ENCODE data around the gene TTLL6.

Gene TTLL6

GRCh38 chr17:48757524-48757961, 59.5 kb downstream of the TTLL6 start:
- no peak for DNase-seq

GRCh38 chr17:48756830-48757251, 60.2 kb downstream of the TTLL6 start:
- no peak for DNase-seq

GRCh38 chr17:48755356-48755755, 61.7 kb downstream of the TTLL6 start:
- DNase-seq, result no peak

GRCh38 chr17:48754500-48755261, 62.3 kb downstream of the TTLL6 start:
- no peak for DNase-seq

GRCh38 chr17:48753794-48754499, 63.1 kb downstream of the TTLL6 start:
- no peak for DNase-seq

- no peak for DNase-seq
Observed at GRCh38 chr17:48752399-48753288, 64.4 kb downstream of the TTLL6 start.

- no peak for DNase-seq
Observed at GRCh38 chr17:48751733-48752398, 65.2 kb downstream of the TTLL6 start.

- no peak for DNase-seq
Observed at GRCh38 chr17:48751172-48751571, 65.9 kb downstream of the TTLL6 start.

- DNase-seq, result no peak
Observed at GRCh38 chr17:48749621-48750553, 67.1 kb downstream of the TTLL6 start.

GRCh38 chr17:48748718-48749566, 68.1 kb downstream of the TTLL6 start:
- DNase-seq, result no peak

GRCh38 chr17:48747445-48748363, 69.3 kb downstream of the TTLL6 start:
- DNase-seq, result no peak

GRCh38 chr17:48746916-48747444, 70.0 kb downstream of the TTLL6 start:
- DNase-seq, result no peak

- DNase-seq, result no peak
Observed at GRCh38 chr17:48745381-48746275, 71.4 kb downstream of the TTLL6 start.

- no peak for DNase-seq
Observed at GRCh38 chr17:48740537-48740936, 76.5 kb downstream of the TTLL6 start.

- DNase-seq, result no peak
Observed at GRCh38 chr17:48738803-48739526, 78.1 kb downstream of the TTLL6 start.

- no peak for DNase-seq
Observed at GRCh38 chr17:48738424-48738802, 78.6 kb downstream of the TTLL6 start.

- DNase-seq, result no peak
Observed at GRCh38 chr17:48737330-48738043, 79.5 kb downstream of the TTLL6 start.
